ENCODE data around the gene ZNF787. TPM values are rescaled to one million over a fixed set of nuclear protein-coding genes. Genes with fewer than 3 reads are reported as not detected.

The ZNF787 gene
- total RNA-seq, 1 donor from 2014 or later: 20.5 TPM

DNA sequence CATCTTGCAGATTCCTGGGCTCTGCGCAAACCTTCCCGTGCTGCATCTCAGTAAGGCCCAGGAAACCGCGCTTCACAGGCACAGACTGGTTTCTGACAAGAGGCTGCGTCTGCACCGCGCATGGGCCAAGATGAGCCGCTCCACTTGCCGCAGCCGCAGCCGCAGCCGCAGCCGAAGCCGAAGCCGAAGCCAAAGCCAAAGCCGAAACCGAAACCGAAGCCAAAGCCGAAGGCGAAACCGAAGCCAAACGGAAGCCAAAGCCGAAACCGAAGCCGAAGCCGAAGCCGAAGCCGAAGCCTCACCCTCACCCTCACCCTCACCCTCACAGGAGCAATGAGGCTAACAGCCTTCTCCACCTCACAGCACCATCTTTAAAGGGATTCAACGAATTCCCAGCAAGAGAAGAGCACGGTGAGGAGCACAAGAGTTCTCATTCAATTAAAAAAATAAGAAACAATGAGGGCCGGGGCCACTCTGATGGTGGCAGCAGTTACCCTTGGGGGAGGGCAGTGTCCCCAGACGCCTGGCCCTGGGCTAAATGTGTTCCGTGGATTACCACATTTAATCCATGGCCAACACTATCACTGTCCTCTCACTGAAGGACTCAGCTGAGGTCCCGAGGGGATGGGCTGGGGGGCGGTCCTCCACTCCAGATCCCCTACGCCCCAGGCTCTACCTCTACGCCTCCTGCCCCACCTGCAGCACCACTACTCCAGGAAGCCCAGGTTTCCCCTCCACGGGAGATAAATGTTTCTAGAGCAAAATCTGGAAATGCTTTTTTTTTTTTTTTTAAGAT is 29.1 kb downstream of the ZNF787 start:
- no peak for DNase-seq (ENCODE audit: extremely low read depth, low read depth, low spot score)

DNA sequence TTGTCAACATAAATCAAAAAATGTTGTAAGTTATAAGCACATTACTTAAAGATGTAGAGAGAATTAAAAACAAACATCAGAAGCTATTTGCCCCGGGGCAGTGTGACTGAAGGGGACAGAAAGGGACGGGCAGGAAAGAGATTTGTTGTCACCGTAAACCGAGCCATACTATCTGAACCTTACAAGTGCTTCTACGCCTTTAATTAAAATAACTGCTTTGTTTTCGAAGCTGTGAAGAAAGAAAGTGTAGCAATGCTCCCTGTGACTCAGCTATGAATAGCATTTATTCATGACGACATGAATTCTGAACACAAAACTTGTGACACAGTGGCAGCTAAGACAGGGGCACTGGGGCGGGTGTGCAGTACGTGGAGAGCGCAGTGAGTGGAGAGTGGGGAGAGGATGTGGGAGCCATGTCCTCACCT is 30.0 kb downstream of the ZNF787 start:
- no peak for DNase-seq (ENCODE audit: extremely low read depth, low read depth, low spot score)

DNA sequence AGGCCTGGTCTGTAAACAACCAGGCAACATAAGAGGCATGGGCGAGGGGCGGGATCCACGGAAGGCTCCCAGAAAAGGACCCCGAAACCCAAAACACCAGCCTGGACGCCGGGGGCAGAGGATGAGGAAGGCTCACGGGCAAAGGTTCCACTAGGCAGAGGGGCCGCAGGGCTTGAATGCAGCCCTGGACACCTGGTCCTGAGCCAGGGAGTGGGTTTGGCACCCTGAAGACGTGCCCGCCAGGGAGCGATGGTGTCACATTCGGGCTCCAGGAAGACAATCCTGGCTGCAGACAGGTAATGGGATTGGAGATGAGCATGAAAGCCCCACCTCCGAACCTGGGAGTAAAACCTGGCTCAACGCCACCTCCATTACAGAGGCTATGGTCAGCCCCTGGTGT is 31.8 kb downstream of the ZNF787 start:
- no peak for DNase-seq (ENCODE audit: extremely low read depth, low read depth, low spot score)

DNA sequence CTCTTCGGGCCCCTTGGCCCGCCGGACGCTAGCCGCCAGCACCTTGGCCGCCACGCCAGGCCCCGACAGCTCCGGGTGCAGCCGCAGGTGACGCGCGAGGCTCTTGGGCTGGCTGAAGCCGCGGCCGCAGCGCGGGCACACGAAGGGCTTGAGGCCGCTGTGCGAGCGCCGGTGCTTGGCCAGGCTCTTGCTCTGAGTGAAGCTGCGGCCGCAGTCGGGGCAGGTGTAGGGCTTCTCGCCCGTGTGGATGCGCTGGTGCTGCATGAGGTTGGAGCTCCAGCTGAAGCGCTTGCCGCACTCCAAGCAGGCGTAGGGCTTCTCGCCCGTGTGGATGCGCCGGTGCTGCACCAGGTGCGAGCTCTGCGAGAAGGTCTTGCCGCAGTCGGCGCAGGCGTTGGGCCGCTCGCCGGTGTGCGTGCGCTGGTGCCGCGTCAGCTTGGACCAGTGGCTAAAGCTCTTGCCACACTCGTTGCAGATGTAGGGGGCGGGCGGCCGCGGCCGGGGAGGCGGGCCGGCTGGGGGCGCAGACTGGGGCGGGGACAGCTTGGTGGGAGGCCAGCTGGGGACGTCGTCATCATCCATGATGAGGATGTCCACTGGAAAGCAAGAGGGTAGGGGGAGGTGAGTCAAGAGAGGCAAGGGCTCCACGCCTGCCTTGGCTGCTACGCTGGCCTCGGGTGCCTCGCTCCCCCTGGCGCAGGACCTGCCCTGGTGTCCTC is 32.4 kb downstream of the ZNF787 start:
- no peak for DNase-seq (ENCODE audit: extremely low read depth, low read depth, low spot score)

DNA sequence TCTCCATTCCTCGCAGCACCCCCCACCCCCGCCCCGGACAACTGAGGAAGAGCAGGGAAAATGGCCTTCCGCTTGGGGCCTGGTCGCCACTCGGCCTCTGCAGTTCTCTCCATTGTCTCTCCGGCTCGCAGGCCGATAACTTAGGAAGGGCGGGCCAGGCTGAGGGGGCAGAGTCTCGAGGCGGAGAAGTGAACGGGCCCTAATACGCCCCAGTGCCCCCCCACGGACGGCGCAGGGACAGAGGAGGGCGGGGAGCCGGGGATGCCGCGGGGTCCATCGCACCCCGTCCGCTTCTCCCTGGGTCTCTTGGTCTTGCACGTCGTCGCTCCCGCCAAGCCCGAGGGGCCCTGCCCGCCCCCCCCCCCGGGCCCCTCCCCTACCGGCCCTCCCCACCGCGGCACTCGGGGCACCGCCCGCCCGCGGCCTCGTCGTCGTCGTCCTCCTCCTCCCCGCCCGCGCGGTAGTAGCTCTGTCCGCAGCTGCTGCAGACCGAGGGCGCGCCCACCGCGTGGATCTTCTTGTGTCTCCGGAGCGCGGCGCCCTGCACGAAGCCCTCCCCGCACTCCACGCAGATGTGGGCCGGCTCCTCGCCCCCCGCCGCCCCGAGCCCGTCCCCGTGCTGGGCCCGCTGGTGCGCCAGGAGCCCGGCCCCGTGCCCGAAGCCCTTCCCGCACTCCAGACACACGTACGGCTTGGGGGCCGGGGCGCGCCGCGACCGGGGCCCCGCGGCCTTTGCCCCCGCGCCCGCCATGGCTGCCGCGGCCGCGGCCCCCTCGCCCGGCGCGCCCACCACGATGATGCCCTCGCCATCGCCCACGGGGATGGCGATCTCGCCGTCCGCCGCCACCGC is 33.2 kb downstream of the ZNF787 start:
- DNase-seq (ENCODE audit: extremely low read depth, low read depth, low spot score): no peak

DNA sequence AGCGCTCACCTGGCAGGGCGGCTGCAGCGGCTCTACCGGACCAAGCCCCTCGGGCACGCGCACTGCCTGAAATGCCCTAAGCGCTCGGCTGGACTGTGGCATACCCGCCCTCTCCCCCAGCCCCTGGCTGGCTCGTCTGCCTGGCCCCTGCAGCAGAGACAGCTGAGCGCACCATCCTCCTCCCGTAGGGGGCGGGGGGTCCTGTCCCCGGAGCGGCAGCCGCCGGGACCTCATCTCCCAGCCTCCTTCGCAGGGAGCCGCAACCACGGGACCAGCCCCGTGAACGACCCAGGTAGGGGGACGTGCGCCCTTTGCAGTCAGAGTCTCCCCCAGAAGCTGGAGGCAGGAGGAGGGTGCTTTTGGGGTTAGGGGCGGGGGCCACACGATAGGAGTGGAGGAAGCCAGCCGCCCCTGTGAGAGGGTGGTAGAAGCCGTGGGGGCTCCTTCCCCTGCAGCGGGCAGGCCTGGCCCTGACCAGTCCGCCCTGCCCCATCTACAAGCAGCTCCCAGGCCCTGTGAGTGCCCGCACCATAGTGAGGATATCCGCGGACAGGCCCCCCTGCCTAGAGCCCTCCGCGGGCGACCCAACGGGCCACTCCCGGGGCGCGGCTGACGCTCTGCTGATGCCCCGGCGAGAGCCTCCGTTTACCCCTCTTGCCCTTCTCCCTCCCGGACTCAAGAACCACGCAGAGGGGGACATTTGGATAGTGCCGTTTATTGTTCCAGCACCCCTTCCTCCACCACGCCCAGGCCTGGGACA is 34.2 kb downstream of the ZNF787 start:
- no peak for DNase-seq (ENCODE audit: extremely low read depth, low read depth, low spot score)

DNA sequence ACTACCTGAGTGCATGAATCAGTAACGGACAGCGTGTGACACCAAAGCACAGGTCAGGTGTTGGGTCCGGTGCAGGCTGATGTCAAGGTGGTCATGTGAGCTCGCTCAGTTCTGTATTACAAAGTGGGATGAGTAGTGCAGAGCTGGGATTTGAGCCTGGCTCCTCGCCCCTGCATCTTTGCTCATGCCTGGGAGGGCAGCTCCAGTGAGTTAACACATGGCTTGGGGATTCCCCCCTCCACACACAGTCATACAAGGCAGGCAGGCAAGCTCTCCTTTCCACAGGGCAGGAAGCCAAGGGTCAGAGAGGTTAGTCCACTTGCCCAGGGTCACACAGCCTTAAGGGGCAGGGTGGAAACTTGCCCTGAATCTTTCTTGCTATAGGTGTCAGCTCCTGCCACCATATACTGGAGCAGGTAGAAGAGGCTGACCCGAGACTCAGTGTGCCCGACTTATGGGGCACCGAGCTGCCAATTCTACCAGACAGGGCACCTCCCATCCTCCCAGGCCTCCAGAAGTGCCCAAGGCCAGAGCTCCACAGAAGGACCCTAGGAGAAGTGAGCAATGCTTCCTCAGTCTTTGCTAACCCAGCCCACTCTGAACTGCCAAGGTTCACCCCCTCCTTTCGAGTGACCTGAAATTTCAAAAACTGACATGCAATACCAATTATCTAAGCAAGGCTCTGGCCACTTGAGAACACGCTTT is 35.4 kb downstream of the ZNF787 start:
- DNase-seq (ENCODE audit: extremely low read depth, low read depth, low spot score): no peak

DNA sequence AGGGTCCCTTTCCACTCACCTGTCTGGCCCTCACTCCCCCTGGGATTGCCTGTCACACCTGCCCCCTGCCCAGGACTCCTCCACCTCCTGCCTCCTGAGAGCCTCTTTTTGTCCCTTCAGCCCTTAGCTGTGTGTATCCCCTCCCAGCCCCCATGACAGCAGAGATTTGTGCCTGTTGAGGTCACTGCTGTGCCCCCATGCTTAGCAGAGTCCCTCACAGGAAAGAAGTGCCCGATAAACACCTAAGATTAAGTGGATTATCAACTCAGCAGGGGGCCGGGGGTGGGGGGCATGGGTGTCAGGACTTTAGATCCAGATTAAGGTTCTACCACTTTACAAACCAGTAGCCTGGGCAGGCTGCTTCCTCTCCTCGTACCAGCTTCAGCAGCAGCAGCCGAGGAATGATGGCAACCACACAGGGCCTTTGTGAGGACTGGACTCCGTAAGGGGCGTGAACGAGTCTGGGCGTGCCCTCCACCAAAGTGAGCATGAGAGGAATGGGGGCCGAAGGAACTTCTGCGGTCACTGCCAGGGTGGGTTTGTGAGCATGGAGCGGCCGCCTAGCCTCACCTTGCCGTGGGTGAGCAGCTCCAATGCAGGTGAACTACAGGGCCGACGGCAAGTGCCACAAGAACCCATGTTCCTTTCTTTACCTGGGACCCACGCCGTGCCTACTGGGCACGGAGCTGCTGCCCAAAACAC is 36.1 kb downstream of the ZNF787 start:
- no peak for DNase-seq (ENCODE audit: extremely low read depth, low read depth, low spot score)

DNA sequence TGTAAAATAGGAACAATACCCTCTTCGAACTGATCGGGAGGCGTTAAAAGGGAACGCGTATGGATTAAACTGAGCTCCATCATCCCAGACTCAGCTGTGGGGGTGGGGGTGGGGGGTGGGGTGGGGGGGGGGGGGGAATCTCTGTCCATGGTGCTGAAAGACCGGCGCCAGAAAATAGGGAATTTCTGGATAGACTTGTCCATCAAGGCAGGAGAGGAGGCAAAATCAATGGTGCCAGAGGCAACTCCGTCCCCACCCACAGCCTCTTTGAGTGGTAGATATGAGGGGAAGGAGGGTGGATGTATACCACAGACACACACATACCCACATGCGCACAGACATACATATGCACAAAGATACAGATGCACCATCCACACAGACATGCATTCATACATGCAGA is 37.4 kb downstream of the ZNF787 start:
- DNase-seq (ENCODE audit: extremely low read depth, low read depth, low spot score): no peak

DNA sequence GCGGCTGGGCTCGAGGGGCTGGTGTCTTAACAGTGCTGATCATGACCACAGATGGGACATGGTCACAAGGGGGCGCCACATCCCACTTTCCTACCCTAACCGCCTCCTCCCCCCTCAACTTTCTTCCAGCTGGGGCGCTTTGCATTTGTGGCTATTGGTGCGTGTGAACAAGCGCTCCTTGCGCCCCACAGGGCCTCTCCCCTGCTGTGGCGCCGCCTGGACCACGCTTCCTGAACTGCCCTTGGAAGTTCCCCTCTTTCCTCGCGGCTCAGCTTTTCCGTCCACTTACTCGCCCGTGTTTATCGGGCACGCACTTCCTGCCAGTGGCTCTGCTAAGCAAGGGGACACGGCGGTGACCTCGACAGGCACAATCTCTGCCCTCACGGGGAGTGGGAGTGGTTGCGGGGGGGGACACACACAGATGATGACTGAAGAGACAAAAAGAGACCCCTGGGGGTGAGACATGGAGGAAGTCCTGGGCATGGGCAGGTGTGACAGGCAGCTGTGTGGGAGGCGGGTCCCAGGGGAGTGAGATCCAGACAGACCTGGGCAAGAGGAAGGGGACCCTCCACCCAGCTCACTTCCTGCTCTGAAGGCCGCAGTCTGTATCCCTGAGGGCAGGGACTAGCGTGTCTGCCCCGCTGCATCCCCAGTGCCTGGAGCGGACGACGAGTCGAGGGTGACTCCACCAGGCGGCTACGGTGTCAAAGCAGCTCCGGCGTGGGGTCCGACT is 40.3 kb downstream of the ZNF787 start:
- no peak for DNase-seq (ENCODE audit: extremely low read depth, low read depth, low spot score)

DNA sequence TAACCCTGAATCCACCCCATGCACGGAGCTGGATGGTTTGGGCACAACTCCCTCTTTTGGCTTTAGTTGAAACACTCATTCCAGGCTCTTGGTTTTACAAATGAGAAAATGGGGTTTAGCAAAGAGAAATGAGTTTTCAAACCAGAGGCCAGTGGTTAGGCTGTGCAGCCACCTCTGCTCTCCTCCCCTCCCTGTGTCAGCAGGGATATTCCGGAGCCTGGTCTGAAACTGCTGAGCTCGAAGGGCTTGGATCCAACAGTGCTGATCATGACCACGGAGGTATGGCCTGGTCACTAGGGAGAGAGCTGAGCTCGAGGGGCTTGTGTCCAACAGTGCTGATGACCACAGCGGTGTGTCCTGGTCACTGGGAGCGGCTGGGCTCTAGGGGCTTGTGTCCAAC is 41.5 kb downstream of the ZNF787 start:
- DNase-seq (ENCODE audit: extremely low read depth, low read depth, low spot score): no peak

DNA sequence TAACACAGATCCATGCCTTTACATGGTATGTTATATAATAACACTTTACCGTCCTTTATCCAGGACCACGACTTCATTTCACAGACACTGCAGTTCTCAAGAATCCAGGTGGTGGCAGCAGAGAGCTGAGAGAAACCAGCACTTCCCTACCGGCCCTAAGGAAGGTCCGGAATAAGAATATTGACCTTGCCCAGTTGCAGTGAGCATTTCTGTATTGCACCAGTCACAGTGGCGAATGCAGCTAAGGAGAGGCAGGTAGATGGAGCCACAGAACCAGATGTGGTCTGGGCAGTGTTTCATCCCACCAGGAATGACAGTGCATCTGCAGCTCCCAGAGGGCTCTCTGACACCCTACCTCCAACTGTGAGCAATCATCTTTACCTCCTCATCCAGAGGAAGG is 44.6 kb downstream of the ZNF787 start:
- DNase-seq (ENCODE audit: extremely low read depth, low read depth, low spot score): no peak

DNA sequence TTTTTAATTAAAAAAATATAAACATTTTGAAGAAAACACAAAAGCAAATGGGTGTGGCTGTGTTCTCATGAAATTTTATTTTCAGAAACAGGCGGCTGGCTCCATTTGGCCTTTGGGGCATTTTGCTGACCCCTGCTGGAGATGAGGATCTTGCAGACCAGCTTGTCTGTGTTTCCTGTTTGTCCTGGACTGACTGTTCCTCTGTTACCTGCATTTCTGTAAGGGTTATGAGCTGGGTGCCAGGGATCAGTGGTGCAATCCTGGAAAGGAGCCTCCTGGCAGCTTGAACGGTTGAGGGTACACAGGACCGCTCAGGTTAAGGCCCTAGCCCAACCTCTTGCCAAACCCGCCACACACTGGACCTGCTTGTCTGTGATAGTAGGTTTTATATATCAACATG is 49.9 kb downstream of the ZNF787 start:
- DNase-seq (ENCODE audit: extremely low read depth, low read depth, low spot score): no peak

DNA sequence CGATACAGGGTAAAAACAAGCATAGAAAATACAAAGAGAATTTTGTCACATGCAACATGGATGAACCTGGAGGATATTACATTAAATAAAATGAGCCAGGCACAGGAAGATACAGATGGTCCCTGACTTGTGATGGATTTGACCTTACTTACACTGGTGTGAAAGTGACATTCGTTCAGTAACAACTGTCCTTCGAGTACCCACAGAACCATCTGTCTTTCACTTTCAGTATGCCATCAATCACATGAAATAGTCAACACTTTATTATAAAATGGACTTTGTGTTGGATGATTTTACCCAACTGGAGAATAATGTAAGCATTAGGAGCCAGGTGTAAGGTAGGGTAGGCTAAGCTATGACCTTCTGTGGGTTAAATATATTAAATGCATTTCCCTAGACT is 51.5 kb downstream of the ZNF787 start:
- no peak for DNase-seq (ENCODE audit: extremely low read depth, low read depth, low spot score)

DNA sequence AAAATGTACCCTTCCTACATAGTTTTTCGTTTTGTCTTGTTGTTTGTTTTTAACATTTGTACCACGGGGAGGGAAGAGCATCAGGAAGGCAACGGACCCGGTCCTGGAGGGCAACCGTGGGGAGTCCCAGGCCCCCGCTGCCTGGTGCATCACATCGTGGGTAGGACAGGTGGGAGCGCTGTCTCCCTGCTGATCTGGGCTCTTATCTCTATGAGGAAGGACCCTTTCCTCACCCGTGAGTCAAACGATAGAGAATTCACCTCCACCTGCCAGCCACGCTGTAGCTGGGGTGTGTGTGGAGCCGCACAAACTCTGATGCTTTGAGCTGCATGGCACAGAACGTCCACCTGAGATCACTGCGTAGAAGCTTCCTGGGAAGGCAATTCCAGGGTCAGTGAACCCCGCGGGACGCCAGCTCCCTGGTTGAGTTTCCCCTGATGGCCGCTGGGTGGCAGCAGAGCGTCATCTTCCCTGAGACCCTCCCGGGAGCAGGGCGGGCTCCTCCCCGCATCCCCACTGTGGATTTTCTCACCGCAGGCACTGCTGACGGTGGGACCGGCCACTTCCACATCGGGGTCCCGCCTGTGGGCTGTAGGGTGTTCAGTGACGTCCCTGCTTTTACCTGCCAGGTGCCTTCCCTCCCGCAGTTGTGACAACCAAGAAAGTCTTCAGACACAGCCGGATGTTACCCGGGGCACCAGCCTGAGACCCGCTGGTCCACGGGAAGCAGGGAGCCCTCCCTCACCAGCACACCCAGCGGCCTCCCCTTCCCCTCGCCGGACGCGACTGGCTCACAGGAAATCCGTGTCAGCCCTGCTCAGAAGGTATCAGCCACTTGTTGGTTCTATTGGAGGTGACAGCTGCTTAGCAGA is 54.7 kb downstream of the ZNF787 start:
- no peak for DNase-seq (ENCODE audit: extremely low read depth, low read depth, low spot score)

DNA sequence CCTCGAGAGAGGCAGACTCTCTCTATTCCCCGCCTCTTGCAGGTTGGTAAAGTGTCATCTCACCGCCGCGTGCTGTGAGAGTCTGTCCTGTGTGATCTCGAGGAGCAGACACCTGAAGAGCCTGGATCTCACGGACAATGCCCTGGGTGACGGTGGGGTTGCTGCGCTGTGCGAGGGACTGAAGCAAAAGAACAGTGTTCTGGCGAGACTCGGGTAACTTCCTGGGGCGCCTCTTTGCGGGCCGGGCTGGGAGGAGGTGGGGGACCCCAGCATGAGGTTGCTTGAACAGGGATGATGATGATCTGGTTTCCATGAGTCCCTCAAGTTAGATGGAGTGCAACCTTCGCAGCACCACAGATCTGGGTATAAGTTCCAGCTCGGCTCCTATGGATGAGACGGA is 67.5 kb downstream of the ZNF787 start:
- no peak for DNase-seq (ENCODE audit: extremely low read depth, low read depth, low spot score)

All from glomerular endothelial cell (primary cell).